HCT116 (cell line): Measurements from ENCODE around the gene ADORA2B.

Experiments used
- ATF3 ChIP-seq: IDR thresholded peaks from 2 replicates; pipeline ENCODE4 v1.6.1; 2012
- EZH2 ChIP-seq: fragments of 200-600 bp; sonication (generic); IDR thresholded peaks from 2 replicates; pipeline ENCODE4 v1.6.1; 2017; ENCODE audit warnings: antibody characterized with exemption, mixed run types
- POLR2A ChIP-seq: IDR thresholded peaks from 2 replicates; pipeline ENCODE4 v1.7.0; 2011; ENCODE audit warnings: borderline replicate concordance; ENCODE audit not compliant: insufficient read depth, insufficient read length; ENCODE audit errors: extremely low read depth
- RAD21 ChIP-seq: IDR thresholded peaks from 2 replicates; pipeline ENCODE4 v1.6.1; 2012; ENCODE audit warnings: low read depth, mild to moderate bottlenecking
- SIN3A ChIP-seq: IDR thresholded peaks from 2 replicates; pipeline ENCODE4 v1.6.1; 2012; ENCODE audit warnings: low read depth
- YY1 ChIP-seq: IDR thresholded peaks from 2 replicates; pipeline ENCODE4 v1.6.1; 2011; ENCODE audit warnings: low read length, low read depth, moderate library complexity, mild to moderate bottlenecking; ENCODE audit not compliant: insufficient replicate concordance; ENCODE audit errors: extremely low read depth
- ZNF274 ChIP-seq: fragments of 200-500 bp; sonication (Bioruptor generic); IDR thresholded peaks from 2 replicates; pipeline ENCODE4 v1.6.1; 2014; ENCODE audit warnings: mild to moderate bottlenecking, low read depth, low read length, inconsistent platforms
- TF ChIP-seq, protein P1 (sequence below), 3 experiments: fragments of 200-600 bp in 1 of 3; sonication (generic) in 1 of 3; IDR thresholded peaks in 2 of 3; conservative IDR thresholded peaks in 1 of 3; 2 replicates each; pipeline ENCODE4 v1.5.1; 2012 to 2017; ENCODE audit warnings: low read depth in 2 of 3, low read length in 2 of 3, antibody characterized with exemption in 1 of 3, borderline replicate concordance in 1 of 3, control low read depth in 1 of 3, mild to moderate bottlenecking in 1 of 3, mixed read lengths in 1 of 3, mixed run types in 1 of 3, moderate library complexity in 1 of 3; ENCODE audit not compliant: insufficient read depth in 1 of 3

DNA sequence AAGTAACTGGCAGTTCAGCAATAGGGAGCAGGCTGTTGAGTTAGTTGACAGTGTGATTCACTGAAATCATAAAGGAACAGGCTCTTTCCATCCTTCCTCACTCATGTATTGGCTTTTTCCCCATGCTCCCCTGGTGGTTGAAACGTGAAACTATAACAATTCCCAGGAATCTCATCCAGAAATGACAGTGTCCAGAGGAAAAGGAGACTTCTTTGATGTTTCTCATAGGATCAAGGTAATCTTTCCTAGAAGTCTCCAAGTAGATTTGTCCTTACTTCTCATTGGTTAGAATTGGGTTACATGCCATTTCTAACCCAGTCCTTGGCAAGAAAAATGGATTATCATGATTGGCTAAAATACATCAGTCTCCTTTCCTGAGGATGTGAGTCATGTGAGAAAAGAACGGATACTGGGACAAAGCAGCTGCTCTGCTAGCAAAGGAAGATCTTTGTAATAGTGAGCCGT is 69.0 kb downstream of the ADORA2B start:
- TF ChIP-seq, protein P1, sequence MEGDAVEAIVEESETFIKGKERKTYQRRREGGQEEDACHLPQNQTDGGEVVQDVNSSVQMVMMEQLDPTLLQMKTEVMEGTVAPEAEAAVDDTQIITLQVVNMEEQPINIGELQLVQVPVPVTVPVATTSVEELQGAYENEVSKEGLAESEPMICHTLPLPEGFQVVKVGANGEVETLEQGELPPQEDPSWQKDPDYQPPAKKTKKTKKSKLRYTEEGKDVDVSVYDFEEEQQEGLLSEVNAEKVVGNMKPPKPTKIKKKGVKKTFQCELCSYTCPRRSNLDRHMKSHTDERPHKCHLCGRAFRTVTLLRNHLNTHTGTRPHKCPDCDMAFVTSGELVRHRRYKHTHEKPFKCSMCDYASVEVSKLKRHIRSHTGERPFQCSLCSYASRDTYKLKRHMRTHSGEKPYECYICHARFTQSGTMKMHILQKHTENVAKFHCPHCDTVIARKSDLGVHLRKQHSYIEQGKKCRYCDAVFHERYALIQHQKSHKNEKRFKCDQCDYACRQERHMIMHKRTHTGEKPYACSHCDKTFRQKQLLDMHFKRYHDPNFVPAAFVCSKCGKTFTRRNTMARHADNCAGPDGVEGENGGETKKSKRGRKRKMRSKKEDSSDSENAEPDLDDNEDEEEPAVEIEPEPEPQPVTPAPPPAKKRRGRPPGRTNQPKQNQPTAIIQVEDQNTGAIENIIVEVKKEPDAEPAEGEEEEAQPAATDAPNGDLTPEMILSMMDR (IDR thresholded peaks at IDR 0.05 in 2 of 3, conservative IDR thresholded peaks at IDR 0.05 in 1 of 3; ENCODE audit: borderline replicate concordance in 1 of 3, insufficient read depth in 1 of 3, low read depth in 2 of 3, low read length in 2 of 3): peak in 2 of 3 experiments; percentile 67 to 69; a peak in 4 of 6 replicates
- TF ChIP-seq RAD21 (peak; percentile 33; the same call in 1 of the 2 replicates), YY1 (no peak), ZNF274 (no peak), ATF3 (no peak), EZH2 (no peak), POLR2A (no peak), SIN3A (no peak)
